ENCODE measurements around the gene FBXO47.

DNA sequence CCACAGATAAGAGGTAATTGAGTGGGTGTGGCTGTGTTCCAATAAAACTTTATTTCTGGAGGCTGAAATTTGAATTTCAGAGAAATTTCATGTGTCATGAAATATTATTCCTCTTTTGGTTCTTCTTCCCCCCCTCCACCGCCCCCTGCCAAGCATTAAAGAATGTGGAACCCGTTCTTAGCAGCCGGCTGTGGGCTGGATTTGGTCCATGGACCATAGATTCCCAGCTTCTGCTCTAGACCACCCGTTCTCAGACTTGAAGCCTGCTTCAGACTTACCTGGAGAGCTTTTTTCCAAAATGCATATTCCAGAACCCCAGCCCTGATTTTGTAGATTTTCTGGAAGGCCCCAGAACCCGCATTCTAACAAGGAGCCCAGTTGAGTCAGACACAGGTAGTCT lies 56.9 kb downstream of the FBXO47 start:
- TF ChIP-seq, protein P1, sequence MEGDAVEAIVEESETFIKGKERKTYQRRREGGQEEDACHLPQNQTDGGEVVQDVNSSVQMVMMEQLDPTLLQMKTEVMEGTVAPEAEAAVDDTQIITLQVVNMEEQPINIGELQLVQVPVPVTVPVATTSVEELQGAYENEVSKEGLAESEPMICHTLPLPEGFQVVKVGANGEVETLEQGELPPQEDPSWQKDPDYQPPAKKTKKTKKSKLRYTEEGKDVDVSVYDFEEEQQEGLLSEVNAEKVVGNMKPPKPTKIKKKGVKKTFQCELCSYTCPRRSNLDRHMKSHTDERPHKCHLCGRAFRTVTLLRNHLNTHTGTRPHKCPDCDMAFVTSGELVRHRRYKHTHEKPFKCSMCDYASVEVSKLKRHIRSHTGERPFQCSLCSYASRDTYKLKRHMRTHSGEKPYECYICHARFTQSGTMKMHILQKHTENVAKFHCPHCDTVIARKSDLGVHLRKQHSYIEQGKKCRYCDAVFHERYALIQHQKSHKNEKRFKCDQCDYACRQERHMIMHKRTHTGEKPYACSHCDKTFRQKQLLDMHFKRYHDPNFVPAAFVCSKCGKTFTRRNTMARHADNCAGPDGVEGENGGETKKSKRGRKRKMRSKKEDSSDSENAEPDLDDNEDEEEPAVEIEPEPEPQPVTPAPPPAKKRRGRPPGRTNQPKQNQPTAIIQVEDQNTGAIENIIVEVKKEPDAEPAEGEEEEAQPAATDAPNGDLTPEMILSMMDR (conservative IDR thresholded peaks at IDR 0.05; ENCODE audit: low read depth, low read length): no peak
- TF ChIP-seq EZH2phosphoT487 (IDR thresholded peaks at IDR 0.05; ENCODE audit: borderline replicate concordance, low read length) (no peak), EZH2 (IDR thresholded peaks at IDR 0.05; ENCODE audit: low read length, unreplicated experiment) (no peak)

All from PC-3 (cell line).